Gastrocnemius medialis (tissue), 4 donors: ENCODE data around the gene ANKRD49.

ENCODE experiments used
- POLR2A ChIP-seq, 2 donors: fragments of 450-650 bp; IDR thresholded peaks; one replicate each; pipeline ENCODE4 v1.6.1; 2017; ENCODE audit warnings: antibody characterized with exemption in 2 of 2, mild to moderate bottlenecking in 2 of 2, moderate library complexity in 2 of 2
- TF ChIP-seq, protein P1 (sequence below), 5 experiments: fragments of 450-650 bp in 3 of 5; fragments of 200-600 bp in 2 of 5; sonication (generic) in 2 of 5; IDR thresholded peaks in 4 of 5; conservative IDR thresholded peaks in 1 of 5; 1 replicate in 4 of 5; 2 replicates in 1 of 5; pipeline ENCODE4 v1.5.1; 2016 to 2019; ENCODE audit warnings: antibody characterized with exemption in 5 of 5, mild to moderate bottlenecking in 3 of 5, moderate library complexity in 3 of 5

DNA sequence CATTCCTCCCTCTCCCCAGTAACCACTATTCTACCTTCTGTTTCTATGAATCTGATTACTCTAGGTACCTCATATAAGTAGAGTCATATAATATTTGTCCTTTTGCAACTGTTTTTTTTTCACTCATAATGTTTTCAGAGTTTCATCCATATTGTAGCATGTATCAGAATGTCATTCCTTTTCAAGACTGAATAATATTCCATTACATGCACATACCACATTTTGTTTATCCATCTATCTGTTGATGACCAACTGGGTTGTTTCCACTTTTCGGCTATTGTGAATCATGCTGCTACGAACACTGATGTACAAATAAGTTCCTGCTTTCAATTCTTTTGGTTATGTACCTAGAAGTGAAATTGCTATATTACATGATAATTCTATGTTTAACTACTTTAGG is 40.8 kb upstream of the ANKRD49 start:
- TF ChIP-seq, protein P1, sequence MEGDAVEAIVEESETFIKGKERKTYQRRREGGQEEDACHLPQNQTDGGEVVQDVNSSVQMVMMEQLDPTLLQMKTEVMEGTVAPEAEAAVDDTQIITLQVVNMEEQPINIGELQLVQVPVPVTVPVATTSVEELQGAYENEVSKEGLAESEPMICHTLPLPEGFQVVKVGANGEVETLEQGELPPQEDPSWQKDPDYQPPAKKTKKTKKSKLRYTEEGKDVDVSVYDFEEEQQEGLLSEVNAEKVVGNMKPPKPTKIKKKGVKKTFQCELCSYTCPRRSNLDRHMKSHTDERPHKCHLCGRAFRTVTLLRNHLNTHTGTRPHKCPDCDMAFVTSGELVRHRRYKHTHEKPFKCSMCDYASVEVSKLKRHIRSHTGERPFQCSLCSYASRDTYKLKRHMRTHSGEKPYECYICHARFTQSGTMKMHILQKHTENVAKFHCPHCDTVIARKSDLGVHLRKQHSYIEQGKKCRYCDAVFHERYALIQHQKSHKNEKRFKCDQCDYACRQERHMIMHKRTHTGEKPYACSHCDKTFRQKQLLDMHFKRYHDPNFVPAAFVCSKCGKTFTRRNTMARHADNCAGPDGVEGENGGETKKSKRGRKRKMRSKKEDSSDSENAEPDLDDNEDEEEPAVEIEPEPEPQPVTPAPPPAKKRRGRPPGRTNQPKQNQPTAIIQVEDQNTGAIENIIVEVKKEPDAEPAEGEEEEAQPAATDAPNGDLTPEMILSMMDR (IDR thresholded peaks at IDR 0.05 in 4 of 5, conservative IDR thresholded peaks at IDR 0.05 in 1 of 5): no peak
- no peak for TF ChIP-seq POLR2A (IDR thresholded peaks at IDR 0.05)
